ENCODE data around the gene CEBPG.
A peak's percentile ranks its signal among the peaks of the same experiment; 100 is the strongest.

The CEBPG gene

DNA sequence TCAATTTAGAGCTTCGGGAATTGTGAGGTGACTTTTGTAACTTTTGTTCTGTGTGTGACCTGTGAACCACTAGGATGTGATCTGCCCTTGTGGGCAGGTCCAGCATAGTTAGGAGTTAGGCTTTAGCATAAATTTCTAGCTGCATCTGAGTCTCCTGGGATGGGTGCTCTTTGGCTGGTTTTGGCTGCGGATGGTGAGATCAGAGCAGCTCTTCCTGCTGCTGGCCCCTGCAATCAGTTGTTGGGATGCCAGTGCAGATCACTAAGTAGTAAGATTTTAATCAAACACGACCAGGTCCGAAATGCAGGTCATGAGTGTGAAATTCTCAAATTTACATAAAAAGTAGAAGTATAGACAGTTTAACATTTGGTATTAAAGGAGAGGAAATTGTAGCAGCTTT is 8.5 kb downstream of the CEBPG start:
- no peak for DNase-seq (ENCODE audit: low spot score)

DNA sequence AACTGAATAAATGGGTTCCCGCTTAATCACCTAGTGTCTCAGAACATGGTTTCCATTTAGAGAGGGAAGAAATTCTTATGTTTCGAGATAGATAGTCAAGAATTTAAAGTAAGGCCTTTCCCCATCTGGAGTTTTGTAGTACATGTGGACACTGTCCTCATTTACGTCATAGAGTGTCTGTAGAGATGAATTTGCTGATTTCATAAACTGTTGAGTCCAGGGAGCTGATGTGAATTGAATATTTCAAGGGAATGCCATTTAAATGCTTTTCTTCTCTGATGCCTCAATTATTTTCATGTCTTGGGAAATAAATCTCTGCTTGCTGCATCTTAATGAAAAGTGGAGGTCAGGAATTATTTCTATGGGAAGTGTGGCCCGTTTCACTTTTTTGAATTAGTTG is 9.5 kb downstream of the CEBPG start:
- no peak for DNase-seq (ENCODE audit: low spot score)

GRCh38 chr19:33383720-33384292 is 10.3 kb downstream of the CEBPG start:
- DNase-seq (ENCODE audit: low spot score), result no peak

- no peak for DNase-seq (ENCODE audit: low spot score)
Measured at GRCh38 chr19:33384983-33385382, 11.5 kb downstream of the CEBPG start.

DNA sequence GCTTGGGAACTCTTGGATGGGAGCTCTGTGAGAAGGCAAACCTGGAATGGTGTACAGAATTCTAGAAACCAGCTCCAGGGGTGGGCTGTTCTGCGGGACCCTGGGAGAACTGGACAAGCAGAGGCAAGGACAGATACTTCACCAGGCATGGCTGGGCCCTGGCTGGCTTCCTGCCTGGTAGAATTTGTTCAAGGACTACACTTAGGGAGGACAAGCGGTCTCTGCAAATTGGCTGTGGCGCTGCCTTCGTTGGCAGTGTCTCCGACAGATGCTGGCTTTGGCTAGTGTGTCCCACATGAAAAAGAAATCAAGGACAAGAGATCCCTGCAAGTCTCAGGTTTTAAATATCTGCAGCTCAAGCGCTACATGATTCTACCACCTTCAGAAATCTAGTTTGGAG is 12.4 kb downstream of the CEBPG start:
- no peak for DNase-seq (ENCODE audit: low spot score)

- no peak for DNase-seq (ENCODE audit: low spot score)
Measured at GRCh38 chr19:33386361-33386858, 12.9 kb downstream of the CEBPG start.

GRCh38 chr19:33387351-33388230 is 14.1 kb downstream of the CEBPG start:
- no peak for DNase-seq (ENCODE audit: low spot score)

- no peak for DNase-seq (ENCODE audit: low spot score)
Measured at GRCh38 chr19:33388231-33388724, 14.8 kb downstream of the CEBPG start.

GRCh38 chr19:33388725-33389420 is 15.4 kb downstream of the CEBPG start:
- DNase-seq (ENCODE audit: low spot score), result no peak

- no peak for DNase-seq (ENCODE audit: low spot score)
Measured at GRCh38 chr19:33389421-33390100, 16.1 kb downstream of the CEBPG start.

- peak; percentile 84 for DNase-seq (ENCODE audit: low spot score)
Measured at GRCh38 chr19:33390101-33390907, 16.8 kb downstream of the CEBPG start.

GRCh38 chr19:33390908-33391630 is 17.6 kb downstream of the CEBPG start:
- DNase-seq (ENCODE audit: low spot score), result no peak

GRCh38 chr19:33391631-33392249 is 18.2 kb downstream of the CEBPG start:
- no peak for DNase-seq (ENCODE audit: low spot score)

DNA sequence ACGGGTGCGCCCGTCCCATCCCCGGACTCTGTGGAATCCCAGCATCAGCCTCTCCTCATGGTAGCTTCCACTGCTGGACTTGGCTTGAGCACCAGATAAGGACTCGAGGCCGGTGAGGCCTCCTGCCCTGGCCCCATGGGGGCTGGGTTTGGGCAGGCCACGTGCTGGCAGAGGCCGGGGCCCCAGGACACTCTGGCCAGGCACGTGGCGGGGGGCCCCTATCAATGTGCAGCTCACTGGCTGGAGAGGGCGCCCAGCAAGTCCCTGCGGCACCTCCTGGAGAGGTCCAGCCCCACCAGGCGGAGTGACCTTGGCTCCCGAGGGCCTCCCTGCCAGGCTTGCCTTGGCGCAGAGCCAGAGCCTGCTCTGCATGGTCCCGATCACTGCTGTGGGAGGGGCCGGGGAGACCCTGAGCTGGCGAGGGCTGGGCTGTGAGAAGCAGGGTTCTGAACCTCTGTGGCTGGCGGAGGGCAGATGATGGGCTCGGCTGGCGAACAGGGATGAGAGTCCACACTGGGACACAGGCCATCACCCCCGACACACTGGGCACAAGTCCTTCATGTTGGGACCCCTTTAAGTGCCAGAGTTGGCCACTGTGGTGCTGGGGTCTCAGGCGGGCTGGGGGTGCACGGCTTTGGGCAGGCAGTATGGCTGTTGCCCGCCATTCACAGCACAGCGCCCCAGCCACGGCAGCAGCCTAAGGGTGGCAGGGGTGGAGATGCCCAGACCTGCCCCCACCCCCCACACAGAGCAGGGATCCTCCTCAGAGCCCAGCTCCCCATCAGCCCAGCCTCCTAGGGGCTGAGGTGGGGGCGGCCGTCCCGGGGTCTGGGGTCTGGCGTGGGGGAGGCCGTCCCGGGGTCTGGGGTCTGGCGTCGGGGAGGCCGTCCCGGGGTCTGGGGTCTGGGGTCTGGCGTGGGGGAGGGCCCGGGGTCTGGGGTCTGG is 19.1 kb downstream of the CEBPG start:
- DNase-seq (ENCODE audit: low spot score), result no peak

GRCh38 chr19:33393286-33394005 is 19.9 kb downstream of the CEBPG start:
- DNase-seq (ENCODE audit: low spot score), result no peak

DNA sequence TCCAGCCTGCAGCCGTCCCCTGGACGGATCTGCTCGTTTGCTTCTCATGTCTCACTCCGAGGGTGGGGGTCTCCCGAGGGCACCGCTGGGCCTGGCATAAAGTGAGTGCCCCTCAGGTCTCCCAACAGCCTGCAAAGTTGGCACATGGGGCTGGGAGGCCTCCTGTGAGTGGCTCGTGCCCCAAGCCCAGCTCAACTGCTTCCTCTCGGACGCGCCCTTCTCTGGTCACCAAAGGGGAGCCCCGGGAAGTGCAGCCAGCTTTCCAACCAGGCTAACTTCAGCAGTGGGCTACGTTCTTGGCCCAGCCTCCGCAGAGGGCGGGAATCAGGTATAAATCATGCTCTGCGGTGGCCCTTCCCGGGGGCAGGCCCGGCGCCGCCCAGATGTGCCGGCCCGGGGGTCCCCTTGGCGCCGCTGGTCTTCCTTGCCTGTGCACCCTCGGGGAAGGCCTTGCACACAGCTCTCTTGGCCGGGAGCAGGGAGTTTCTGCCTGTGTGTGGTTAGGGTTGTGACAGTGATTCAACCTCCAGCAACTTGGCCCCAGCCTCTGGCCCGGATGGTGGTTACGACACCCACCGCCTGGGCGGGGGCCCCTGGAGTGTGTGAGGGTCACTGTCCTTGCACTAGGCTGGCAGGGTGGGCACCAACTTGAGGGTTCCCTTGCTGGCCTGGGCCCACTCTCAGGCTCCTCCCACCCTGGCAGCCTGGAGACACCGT is 20.7 kb downstream of the CEBPG start:
- DNase-seq (ENCODE audit: low spot score), result no peak

DNA sequence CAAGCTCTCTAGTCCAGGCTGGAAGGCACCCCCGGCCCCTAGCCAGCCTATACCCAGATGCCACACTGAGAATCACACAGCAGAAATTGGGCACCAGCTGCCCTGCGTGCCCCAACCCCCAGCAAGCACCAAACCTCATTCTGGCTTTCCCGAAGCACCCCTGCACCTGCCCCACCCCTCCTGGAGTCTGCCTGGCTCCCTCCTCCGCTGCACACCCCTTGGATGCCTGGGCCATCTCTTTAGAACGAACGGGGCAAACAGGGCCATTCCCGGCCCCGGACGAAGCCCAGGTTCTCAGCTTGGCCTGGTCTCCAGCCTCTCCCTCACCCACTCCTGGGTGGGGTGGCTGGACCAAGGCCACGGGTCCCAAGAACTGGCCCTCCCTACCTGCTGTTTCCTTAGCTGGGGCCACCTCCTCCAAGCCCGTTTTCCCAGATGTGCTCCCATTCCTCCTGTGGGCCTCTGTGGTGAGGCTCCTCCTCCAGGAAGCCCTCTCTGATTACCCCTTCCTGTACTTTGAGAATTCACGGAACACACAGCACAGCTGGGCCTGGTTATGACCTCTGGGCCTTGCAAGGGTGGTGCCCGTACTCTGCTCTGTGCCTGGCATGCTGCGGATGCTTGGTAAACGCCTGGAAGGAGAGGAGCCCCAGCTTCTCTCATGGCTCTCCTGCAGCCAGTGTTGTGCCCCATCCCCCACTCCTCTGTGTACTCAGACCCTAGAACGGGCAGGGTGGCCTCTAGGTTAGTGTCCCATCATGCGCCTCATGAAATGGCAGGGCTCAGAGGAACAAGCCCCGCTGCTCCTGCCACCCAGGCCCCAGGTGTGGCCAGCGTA is 21.4 kb downstream of the CEBPG start:
- no peak for DNase-seq (ENCODE audit: low spot score)

All from pons (tissue), 1 donor.